ENCODE data around the gene PABPN1. TPM values are rescaled to one million over a fixed set of nuclear protein-coding genes. Genes with fewer than 3 reads are reported as not detected.

PABPN1 gene
- total RNA-seq, 1 donor from 2014 or later = 67.7 TPM

DNA sequence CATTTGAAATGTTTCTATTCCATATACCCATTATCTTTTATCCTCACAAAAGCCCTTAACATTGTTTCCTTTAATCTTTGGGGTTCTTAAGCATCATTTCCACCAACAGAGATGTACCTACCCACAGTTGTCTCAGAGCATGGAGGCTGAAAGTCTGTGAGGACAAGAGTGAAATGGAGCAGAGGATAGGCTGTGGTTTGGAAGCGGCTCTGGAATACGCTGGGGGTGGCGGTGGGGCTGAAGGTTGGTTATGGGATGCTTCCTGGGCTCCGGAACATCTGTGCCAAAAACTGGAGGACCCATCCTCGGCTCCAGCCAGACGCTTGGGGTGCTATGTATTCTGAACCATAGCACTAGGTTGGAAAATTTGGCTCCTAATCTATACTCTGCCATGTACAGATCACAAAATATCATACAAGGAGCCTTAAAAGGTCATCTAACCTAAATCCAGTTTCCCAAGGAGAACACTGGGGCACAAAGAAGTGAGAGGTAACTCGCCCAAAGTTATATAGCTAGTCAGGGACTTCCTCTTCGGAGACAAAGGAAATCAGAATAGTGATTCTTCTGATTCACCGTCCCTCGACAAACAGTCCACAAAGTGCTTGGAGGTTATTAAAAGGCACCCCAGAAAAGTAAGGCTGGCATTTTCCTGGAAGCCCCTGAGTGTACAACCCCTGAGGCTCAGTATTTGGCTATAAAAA is 21.1 kb upstream of the PABPN1 start:
- DNase-seq = no peak
- intact Hi-C loops (cut with DNase I) = no loop called here

DNA sequence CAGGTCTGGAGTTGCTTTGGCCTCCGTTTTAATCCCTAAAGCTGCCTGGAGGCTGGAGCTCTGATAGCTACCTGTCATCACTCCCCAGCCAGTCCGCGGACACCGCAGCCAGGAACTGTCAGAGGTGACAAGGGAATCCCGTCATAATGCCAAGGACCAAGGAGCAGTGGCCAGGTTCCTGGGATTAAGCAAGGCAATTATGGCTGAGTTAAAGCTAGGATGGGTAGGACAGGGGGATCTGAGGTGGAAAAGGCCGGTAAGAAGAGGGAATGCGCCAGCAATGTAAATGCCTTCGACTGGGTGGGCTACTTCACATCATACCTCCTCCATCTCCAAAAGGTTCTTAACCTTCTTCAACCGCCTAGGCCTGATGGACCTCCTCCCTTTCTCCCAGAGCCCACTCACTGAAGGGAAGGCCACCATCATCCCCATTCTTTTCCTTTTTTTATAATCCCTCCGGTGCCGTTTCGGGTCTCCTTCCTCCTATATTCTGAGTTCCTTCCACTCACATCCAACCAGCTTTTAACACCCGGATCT is 20.5 kb upstream of the PABPN1 start:
- peak; percentile 79 for DNase-seq
- intact Hi-C loops (cut with DNase I) = no loop called here
- ATAC-seq (ENCODE audit: poor library complexity) = peak; percentile 54

More for the DNA sequence above, 21.1 kb upstream of the PABPN1 start:
- no peak for ATAC-seq (ENCODE audit: poor library complexity)

DNA sequence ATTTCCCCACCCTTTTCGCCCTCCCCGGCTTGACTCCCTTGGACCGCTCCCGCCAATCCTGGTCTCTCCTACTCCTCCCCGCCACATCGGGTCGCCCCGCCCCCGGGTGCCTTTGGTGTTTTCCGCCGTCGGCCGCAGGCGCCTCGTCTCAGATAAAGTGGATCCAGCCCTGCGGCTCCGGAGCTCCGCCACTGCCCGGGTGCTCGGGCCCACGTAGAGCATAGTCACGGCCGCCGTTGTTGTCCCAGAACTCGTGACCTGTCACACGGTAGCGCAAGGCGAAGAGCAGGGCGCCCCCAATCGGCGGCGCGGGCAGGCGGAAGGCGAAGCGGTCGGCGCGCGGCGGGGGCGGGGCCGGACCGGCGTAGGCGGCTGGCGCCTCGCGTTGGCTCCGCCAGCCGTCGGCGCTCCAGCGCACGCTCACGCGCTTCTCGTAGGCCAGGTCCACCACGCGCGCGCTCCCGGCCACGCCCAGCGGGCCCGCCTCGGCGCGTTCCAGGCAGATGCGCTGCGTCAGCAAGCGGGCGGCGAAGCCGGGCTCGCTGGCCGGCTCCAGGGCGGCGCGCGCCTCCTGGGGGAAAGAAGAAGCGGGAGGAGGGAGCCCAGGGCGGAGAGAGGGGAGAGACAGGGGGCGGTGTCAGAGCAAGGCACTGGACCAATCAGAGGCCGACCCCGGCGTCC is 19.8 kb upstream of the PABPN1 start:
- intact Hi-C loops (cut with DNase I) = no loop called here
- ATAC-seq (ENCODE audit: poor library complexity) (peak; percentile 85), DNase-seq (peak; percentile 99)

- intact Hi-C loops (cut with DNase I) = no loop called here
- ATAC-seq (ENCODE audit: poor library complexity) (peak; percentile 9), DNase-seq (no peak)
Measured at GRCh38 chr14:23301969-23302289, 19.3 kb upstream of the PABPN1 start.

DNA sequence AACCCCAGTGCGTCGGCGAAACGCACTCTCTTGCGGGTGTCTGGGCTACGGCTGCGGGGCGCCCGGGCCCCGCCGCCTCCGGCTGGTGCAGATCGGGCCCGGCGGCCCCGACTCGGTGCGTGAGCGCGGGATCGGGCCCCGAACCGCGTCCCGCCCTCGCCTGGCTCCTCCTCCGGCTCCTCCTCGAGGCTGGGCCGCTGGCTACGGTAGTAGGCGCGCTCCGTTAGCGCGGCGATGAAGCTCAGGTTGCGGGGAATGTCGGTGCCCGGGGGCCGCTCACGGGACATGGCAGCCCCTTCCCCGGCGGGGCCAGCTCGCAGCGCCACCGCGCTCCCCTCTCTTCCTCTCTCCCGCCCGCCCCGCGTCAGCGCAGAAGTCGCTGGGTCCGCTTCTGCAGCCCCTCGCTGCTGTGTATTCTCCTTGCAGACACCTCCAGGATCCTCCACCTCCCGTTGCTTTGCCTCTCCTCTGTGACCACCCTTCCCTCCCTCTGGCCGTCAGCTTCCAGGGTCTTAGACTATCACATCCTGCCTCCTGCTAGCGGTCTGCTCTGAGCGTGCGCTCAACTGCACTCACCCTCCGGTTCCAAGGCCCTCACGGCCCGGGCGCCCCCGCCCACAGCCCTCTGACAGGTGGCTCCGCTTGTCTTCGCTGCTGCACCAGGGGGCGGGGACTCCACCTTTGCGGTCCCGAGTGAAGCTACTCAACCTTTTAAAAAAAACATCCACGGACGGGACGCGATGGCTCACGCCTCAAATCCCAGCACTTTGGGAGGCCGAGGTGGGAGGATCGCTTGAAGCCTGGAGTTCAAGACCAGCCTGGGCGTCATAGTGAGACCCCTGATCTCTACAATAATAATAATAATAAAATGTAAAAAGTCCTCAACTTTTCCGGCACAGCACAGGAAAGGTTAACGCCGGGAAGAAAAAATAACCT is 18.7 kb upstream of the PABPN1 start, which contains the start of gene PPP1R3E:
Gene PPP1R3E, minus strand, starts transcription at position 570 of the 936 bp plus-strand sequence. Its CDS starts 283 bp downstream, at position 287.
- intact Hi-C loops (cut with DNase I) = no loop called here
- peak; percentile 50 for ATAC-seq (ENCODE audit: poor library complexity)
- DNase-seq = peak; percentile 84

GRCh38 chr14:23306412-23307145 is 14.7 kb upstream of the PABPN1 start, which contains the start of gene BCL2L2:
Gene BCL2L2, plus strand, starts transcription at chr14:23306833. Its CDS starts 935 bp downstream, at chr14:23307768.
- ATAC-seq (ENCODE audit: poor library complexity) (peak; percentile 70), DNase-seq (peak; percentile 96)
- intact Hi-C loops (cut with DNase I) = no loop called here

DNA sequence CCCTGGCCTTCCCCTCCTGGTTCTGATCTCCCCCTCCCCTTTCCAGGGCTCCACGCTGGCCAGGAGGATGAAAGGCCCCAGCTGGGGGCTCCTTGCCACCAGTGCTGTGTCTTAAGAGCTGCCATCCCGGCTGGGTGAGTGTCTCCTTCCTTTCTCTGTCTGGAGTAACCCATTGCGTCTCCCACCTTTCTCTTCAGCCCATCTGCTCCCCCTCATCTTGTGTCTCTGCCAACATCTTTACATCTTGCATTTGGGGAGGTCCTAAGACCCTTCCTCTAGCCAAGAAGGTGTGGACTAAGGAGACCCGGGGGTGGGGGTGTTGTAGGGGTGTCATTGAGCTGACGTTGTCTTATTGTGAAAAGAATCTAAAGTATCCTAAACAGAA is 14.1 kb upstream of the PABPN1 start:
- ATAC-seq (ENCODE audit: poor library complexity) (no peak), DNase-seq (no peak)
- intact Hi-C loops (cut with DNase I) = no loop called here

DNA sequence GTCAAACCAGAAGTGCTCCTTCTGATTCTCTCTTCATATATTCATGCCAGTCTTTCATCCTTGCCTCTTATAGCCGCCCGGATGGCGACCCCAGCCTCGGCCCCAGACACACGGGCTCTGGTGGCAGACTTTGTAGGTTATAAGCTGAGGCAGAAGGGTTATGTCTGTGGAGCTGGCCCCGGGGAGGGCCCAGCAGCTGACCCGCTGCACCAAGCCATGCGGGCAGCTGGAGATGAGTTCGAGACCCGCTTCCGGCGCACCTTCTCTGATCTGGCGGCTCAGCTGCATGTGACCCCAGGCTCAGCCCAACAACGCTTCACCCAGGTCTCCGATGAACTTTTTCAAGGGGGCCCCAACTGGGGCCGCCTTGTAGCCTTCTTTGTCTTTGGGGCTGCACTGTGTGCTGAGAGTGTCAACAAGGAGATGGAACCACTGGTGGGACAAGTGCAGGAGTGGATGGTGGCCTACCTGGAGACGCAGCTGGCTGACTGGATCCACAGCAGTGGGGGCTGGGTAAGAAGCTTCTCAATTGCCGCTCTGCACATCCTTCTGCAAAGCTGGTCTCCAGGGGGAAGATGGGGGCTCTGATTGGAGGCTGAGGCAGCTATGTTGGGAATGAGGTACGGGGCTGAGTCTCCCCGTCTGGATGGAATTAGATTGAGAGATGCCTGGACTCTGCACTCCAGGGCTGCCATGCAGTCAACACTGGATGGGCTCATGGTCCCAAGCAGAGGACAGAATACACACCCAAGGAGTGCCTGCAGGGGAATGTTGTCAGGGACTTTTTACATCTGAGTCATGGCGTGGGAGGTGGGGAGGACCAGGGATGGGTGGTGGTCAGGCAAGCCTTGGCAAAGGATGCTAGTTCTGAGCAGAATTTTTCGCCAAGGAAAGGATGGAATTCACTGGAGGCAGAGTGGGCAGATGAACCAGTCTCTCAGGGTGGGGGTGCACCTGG is 13.3 kb upstream of the PABPN1 start:
- intact Hi-C loops (cut with DNase I) = no loop called here
- no peak for ATAC-seq (ENCODE audit: poor library complexity)
- no peak for DNase-seq

DNA sequence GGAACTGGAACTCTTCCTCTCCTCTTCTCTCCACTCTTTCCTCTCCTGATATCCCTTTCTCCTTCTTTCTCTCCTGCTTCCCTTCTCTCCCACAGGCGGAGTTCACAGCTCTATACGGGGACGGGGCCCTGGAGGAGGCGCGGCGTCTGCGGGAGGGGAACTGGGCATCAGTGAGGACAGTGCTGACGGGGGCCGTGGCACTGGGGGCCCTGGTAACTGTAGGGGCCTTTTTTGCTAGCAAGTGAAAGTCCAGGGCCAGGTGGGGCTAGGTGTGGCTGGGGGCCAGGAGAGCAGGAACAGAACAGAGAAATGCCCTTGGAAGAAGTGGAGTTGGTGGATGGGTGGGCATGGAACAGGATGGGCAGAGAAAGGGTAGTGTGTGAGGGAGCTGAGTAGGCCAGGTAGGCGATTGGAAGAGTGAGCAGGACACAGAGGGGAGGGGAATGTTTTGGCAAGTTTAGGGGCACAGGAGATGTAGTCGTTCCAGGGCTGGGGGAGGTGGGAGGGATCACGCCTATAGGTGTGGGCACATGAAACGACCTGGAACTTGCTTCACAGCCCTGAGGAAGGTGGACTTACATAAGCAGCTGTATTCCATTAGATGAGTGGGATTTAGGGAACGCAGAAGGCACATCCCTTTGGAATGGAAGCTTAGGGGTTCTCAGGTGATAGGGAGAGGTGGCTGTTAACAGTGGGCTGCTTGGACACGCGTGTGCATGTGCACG is 12.4 kb upstream of the PABPN1 start:
- intact Hi-C loops (cut with DNase I) = no loop called here
- no peak for DNase-seq
- ATAC-seq (ENCODE audit: poor library complexity) = no peak

GRCh38 chr14:23310546-23310945 is 10.7 kb upstream of the PABPN1 start:
- DNase-seq = no peak
- intact Hi-C loops (cut with DNase I) = no loop called here
- no peak for ATAC-seq (ENCODE audit: poor library complexity)

DNA sequence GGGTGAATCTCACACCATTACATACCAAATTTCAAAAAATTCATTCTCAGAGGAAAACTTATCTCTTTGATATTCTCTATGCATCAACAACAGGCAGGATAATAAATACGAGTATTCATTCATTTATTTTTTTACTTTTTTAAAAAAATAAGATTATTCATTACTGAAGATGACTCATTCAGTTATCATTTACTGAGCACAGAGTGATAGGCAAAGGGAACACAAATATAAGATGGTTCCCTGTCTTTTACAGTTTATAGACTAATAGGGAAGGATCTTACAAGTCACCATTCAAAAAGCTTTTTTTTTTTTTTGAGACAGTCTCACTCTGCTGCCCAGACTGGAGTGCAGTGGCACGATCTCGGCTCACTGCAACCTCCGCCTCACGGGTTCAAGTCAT is 5.0 kb upstream of the PABPN1 start:
- ATAC-seq (ENCODE audit: poor library complexity) = no peak
- DNase-seq = no peak
- intact Hi-C loops (cut with DNase I) = no loop called here

GRCh38 chr14:23319746-23320583 is 1.3 kb upstream of the PABPN1 start:
- DNase-seq = no peak
- intact Hi-C loops (cut with DNase I) = loop anchor here (10.0 kb wide), 2 partner anchors 135 to 245 kb away; partner anchors contain the start of gene AP1G2
- no peak for ATAC-seq (ENCODE audit: poor library complexity)

GRCh38 chr14:23321572-23322547 is 603 bp downstream of the PABPN1 start:
- intact Hi-C loops (cut with DNase I) = loop anchor here (10.0 kb wide), 2 partner anchors 133 to 243 kb away; partner anchors contain the start of gene AP1G2
- ATAC-seq (ENCODE audit: poor library complexity) (peak; percentile 32), DNase-seq (peak; percentile 62)
